ENCODE results near the gene OR5K4.
A peak's percentile ranks its signal among the peaks of the same experiment; 100 is the strongest.

OR5K4 gene, protein sequence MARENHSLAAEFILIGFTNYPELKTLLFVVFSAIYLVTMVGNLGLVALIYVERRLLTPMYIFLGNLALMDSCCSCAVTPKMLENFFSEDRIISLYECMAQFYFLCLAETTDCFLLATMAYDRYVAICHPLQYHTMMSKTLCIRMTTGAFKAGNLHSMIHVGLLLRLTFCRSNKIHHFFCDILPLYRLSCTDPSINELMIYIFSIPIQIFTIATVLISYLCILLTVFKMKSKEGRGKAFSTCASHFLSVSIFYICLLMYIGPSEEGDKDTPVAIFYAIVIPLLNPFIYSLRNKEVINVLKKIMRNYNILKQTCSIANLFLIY

DNA sequence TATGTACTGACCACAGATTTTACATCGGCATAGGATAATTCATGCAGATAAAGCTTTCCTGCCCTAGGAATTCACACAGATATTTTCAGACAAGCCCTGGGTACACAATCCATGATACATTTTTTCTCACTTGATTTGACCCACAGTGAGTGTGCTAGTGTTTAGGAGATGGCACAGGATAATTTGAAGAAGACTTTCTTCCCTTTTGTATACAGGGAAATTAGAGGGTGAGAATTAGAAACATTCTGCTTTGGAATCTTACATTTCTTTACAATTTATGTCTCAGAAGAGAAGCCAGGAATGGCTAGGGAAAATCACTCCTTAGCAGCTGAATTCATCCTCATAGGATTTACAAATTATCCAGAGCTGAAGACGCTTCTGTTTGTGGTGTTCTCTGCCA is at the start of gene OR5K4:
OR5K4 (plus strand) TSS at position 301 of the 400 bp plus-strand sequence; CDS start at position 301, 0 bp downstream.
- DNase-seq, result no peak

DNA sequence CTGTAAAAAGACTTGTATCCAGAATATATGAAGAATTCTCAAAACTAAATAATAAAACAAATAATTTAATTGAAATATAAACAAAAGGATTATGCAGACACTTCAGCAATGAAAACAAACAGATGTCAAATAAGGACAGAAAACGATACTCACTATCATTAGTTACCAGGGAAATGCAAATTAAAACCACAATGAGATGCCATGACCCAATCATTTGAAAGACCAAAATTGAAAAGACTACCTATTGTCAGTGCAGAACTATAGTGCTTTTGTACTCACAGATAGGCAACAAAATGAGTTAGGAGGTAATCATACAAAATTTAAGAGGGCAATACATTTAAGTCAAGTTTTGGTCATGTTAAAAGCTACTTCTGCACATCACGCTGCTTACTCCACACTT is 31.6 kb upstream of the OR5K4 start:
- DNase-seq, result no peak

DNA sequence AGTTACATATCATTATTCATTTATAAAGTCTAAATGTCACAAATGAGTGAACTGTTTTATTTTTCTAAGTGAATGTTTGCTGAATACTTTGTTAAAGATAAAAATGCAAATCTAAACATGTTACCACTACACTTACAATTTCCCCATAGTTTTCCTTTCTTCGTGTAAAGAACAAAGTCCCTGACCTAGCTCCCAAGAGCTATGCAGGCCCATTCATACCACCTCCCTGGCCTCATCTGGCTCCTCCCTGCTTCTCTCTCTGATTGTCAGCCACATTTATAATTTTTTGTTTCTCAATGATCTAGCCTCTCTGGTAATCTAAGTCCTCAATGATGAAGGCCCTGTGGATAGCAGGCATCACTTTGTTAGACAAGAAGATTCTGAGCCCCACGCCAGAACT is 31.0 kb upstream of the OR5K4 start:
- no peak for DNase-seq

DNA sequence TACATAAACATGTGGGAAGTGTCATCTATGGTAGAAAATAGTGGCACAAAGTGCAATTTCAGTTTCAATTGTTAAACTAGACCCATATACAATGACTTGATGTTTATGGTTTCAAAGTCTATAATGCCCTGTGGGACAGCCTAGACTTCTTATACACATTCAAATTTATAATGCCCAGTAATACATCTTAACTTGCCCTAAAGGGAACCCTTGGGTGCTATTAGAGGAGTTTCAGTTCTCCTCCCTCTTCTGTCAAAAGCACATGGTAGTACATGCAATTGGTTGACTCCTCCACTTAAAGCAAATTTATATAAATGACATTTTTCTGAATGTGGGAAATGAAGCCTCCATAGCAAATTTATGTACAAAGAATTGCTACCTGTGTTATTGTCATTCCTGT is 30.2 kb upstream of the OR5K4 start:
- DNase-seq, result no peak

DNA sequence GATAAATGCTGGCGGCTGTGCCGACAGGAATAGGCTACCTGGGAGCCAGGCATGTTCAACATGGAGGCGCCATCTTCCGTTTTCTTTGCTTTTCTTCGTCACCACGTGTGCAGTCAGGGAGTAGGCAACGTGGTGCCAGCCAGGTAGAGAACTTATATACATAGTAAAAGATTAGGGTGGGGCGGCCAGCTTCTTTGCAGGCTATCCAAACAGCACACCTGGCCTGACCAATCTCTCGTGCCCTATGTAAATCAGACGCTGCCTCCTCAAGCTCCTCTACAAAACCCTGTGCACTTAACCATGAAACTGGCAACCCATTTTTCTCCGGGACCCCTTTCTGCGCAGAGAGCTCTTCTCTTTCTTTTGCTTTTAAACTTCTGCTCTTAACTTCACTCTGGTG is 28.6 kb upstream of the OR5K4 start:
- DNase-seq, result peak; percentile 74

DNA sequence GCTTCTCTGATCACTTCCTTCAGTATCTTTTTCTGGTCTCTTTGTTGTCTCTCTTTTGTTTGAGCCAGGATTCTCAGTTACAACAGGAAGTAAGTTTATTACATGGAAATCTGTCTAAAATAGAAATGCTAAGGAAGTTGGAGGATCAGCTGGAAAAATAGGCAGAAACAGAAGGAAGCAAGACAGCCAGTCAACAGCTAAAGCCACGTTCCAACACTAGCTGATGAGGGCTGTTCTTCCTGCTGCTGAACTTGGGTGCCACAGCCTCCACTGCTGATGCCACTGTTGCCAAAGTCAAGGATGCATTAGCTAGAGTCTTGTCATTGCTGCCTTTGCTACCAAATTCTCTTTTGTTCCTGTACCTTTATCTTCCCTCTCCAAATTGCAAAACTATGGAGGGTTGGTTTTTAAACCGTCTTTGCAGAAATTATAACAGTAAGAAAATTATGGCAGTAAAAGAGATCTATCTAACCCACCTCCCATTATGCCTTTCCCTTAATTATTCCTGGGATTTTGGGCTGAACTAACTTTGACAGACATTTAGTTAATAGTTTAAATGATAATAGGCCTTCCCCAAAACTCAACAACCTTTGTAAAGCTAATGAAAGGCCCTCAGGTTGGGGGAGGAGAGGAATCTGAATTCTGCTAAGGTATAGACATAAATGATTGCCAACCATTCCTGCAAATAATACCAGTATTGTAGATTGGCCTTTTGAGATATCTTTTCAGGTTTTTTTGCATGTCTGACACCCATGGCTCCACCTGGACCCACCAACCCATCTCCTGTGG is 27.4 kb upstream of the OR5K4 start:
- DNase-seq, result peak; percentile 21

DNA sequence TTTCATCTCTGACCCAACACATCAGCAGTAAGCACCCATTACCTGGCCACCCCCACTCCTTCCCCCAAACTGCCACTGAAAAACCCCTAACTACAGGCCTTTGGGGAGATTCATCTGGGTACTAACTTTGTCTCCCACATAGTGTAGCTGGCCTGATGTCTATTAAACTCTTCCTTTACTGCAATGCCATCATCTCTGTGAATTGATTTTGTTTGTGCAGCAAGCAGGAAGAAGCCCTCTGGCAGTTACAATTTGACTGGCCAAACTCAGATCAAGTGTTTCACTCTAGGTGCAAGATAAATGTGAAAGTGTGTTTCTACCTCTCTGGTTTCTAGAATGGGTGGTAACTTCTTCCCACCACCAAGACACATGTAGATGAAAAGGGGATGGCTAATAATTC is 26.7 kb upstream of the OR5K4 start:
- DNase-seq, result no peak

DNA sequence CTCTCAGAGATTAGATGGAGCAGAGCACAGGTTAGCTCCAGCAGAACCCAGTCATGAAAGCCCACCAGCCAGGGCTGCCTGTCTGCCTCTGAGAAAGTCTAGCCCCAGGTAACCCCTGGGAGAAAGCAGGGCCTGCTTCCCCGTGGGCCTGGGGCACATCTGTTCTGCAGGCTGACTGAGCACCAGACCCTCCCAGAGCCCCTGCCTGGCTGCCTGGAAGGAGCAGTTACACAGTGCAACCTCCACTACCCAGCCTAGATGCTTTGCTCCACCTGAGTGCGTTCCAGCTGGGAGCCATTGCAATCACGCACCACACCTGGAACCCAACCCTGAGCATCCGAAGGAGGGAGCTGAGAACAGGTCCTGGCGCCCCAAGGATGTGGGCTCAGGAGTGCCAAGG is 24.7 kb upstream of the OR5K4 start:
- DNase-seq, result no peak

DNA sequence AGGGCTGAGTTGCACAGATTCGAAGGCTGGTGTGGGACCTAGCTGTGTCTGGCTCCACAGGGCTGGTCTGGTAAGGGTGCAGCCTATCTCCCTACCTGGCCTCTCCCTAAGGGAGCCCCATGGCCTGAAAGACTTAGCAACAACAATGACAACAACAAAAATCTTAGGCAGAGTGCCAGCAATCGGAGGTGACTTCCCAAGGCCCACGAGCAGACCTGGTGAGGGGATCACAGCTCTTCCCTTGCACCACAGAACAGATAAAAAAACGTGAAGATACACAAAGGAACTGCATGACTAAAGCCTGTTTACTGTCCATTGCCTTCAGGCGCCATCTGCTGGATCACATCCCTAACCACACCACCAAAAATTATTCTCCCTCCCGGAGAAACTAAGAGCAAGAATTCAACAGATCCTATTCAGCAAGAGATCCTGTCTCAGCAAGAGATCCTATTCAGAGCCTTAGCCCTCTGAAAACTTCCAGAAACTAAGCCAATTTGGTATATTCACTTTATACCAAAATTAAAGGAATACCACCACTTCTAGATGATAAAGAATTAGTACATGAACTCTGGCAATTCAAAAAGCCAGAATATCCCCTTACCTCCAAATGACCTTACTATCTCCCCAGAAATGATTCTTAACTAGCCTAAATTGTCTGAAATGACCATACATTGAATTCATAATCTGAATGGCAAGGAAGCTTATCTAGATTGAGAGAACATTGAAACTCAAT is 24.1 kb upstream of the OR5K4 start:
- peak; percentile 74 for DNase-seq

DNA sequence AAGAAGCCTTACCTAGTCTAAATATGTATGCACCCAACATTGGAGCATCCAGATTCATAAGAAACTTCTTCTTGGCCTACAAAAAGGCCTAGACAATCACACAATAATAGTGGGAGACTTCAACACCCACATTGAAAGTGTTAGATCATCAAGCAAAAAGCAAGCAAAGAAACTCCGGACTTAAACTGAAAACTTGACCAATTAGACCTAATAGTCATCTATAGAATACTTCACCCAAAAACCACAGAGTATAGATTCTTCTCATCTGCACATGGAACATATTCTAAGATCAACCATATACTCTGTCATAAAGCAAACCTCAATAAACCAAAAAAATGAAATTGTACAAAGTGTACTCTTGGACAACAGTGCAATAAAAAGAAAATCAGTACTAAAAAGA is 22.3 kb upstream of the OR5K4 start:
- no peak for DNase-seq

DNA sequence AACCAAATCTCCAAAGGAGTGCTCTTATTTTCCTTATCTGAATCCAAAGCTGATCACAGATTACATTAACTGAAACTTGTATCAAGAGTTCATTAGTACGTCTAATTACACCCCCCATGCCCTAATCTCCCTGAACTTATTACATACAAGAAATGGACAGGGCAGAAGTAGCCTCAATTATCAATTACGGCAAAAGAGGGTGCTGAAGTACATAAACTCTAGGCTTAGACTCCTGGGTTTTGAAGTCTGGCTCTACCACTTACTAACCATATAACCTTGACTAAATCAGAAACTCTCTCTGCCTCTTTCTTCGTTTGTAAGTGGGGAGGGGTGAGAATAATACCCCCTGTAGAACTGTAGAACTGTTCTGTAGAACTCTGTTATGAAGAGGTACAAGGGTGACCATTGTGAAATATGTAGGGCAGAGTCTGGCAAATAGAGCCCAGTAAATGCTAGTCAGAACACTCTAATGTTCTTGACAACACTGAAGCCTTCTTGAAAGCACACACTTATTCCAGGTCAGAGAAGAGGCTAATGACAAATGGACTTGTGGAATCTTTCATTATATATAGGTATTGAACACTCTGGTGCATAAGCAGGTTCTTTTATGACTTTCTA is 19.6 kb upstream of the OR5K4 start:
- DNase-seq, result no peak

DNA sequence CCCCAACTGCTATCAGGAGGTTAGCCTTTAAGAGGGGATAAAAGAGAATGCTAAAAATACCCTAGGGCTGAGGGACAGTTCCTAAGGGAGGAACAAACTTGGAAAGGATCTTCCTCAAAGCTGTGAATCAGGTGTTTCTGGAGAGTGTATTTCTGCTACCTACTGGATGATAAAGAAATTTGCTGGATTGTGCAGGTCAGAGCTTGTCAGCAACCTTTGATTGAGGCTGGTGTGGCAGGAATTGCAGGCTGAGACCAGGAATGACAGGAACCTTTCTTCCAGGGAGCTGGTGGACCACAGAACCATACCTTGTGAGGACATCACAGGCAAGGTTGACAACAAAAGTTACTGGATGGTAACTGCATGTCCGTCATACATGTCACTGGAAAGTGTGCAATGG is 14.6 kb upstream of the OR5K4 start:
- no peak for DNase-seq

DNA sequence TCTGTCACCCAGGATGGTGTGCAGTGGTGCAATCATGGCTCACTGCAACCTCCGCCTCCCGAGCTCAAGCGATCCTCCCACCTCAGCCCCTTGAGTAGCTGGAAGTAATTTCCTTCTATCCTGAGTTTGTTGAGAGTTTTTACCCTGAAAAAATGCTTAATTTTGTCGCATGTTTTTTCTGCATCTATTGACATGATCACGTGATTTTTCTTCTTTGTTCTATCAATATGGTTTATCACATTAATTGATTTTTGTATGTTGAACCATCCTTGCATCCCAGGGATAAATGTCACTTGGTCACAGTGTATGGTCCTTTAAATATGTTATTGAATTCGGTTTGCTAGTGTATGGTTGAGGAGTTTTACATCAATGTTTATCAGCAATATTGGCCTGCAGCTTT is 11.9 kb upstream of the OR5K4 start:
- DNase-seq, result no peak

DNA sequence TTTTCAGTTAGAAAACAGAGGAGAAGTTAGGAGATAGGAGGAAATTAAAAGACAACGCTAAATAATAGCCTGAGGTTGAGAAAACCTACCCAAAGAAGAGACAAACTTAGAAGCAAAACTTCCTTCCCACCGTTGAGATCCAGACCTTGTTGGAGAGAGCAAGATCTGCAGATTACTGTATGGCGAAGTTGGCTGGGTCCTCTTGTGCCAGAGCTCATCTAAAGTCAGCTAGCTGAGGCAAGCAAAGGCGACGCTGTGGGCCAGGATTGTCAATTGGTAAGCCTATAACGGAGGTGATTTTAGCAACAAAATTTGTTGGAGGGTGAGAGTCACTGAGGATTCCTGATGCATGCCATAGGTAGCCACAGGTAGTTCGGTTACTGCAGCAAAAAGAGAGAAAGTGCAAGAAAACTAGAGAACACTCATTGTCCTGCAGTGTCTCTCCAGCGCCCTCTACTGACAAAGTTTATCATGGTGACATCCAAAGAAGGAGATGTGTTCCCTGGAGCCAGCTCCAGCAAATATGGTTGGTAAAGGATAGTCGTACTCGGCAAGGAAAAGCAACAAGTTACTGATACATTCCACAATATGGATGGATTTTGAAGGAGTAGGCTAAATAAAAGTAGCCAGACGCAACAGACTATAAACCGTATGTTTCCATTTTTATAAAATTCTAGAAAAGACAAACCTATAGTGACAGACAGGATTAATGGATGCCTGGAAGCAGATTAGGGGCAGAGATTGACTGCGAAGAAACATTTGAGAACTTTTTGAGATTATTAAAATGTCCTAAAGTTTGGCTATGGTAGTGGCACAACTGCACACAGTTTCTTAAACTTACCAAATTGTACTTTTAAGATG is 9.8 kb upstream of the OR5K4 start:
- peak; percentile 77 for DNase-seq

DNA sequence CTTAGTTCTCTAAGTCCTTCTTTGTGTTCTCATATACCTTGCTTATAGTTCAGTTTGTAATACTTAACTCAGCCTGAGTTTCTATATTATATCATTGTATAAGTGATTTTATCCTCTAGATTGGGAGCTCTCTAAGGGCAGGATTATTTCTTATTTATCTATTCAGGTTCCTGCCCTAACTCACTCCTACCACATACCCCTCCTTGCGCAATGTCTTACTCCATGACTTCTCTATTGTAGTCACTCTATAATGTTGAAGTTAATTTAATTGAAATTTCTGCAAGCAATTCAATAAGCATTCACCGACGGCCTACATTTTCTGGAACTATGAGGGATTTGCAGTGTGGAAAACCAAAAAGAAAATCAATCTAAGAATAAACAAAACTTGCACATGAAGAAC is 3.6 kb upstream of the OR5K4 start:
- DNase-seq, result no peak

DNA sequence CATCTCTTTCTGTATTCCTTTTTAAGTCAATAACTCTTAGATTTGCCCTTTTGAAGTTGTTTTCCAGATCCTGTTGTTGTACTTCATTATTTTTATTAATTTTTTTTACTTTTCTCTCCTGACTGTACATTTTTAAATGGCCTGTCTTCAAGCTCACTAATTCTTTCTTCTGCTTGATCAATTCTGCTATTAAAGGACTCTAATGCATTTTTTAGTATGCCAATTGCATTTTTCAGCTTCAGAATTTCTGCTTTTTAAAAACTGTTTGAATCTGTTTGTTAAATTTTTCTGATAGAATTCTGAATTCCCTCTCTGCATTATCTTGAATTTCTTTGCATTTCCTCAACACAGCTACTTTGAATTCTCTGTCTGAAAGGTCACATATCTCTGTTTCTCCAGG is 5.6 kb downstream of the OR5K4 start:
- DNase-seq, result no peak

DNA sequence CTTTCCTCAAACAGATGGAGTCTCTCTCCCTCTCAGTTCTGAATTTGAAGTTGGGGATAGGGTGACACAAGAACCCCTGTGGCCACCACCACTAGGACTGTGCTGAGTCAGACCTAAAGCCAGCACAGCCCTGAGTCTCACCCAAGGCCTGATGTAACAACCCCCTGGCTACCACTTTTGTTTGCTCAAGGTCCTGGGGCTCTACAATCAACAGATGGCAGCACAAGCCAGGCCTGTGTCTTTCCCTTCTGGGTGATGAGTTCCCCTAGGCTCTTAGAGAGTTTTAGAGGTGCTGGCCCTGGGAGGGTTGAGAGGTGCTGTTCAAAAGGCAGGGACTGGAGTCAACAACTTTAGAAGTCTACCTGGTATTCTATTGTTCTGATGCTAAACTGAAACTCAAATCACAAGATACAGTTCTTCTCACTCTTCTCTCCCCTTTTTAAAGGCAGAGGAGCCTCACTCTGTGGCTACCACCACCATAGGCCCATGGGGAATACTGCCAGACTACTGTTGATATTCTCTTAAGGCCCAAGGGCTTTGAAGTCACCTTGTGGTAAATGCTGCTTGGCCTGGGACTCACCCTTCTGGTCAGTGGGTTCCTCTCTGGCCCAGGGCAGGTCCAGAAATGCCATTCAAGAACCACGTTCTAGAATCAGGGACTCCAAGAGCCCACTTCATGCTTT is 6.5 kb downstream of the OR5K4 start:
- DNase-seq, result peak; percentile 46

DNA sequence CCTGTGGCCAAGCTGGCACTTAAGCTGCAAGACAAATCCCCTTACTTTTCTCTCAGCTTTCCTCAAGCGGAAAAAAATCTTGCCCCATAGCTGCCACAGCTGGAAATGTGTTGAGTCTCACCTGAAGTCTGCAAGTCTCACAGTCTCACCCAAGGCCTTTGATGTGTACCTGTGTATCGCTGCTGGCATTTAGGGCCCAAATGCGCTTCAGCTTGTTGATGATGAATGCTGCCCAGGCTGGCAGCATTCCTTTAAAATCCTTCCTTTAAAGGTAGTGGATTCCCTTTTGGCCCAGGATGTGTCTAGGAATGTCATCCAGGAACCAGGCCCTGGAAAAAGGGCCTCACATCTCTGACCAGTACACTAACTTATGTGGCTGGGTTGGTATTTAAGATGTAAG is 7.0 kb downstream of the OR5K4 start:
- DNase-seq, result no peak

DNA sequence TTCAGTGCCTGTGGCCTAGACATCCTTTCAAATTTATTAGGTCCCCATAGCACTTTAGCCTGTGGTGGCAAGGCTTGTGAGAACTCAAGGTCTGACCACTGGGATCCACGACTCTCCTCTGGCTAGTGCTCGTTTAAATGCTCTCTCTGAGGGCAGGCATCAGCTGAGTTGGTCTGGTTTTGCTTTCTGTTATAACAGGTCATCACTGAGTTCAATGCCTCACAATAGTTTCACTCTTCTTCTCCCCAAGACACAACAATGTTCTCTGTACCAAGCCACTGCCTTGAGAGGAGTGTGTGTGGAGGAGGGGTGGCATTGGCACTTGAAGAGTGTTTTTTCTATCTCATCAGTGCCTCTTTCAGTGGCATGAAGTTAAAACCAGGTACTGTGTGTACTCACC is 7.6 kb downstream of the OR5K4 start:
- DNase-seq, result no peak

DNA sequence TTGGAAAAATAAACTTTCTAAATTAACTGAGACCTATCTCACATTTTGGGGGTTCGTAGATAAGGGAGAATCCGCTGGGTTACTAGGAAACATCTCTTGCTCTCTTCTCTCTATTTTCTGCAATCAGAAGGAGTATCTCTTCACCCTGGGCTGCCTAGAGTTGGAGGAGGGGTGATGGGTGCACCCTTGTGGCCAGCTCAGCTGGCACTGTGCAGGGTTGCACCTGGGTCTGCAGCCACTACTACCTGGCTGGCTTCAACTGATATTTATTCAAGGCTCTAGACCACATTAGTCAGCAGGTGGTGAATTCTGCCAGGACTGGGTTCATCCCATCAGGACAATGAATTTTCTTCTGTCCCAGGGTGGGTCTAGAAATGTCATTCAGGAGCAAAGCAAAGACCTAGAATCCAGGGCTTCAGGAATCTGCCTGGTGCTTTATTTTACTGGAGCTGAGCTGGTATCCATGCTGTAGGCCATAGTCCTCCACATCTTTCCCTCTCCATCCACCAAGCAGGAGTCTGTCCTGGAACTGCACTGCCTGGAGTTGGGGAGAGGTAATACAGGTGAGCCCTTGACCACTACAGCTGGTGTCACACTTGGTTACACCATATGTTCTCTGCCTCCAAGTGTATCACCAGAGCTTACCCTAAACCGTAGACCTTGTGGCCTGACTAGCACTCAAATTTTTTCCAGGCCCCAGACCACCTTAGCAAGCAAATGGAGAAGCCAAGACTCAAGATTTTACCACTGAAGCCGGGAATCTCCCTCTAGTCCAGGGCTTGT is 14.0 kb downstream of the OR5K4 start:
- DNase-seq, result peak; percentile 36

DNA sequence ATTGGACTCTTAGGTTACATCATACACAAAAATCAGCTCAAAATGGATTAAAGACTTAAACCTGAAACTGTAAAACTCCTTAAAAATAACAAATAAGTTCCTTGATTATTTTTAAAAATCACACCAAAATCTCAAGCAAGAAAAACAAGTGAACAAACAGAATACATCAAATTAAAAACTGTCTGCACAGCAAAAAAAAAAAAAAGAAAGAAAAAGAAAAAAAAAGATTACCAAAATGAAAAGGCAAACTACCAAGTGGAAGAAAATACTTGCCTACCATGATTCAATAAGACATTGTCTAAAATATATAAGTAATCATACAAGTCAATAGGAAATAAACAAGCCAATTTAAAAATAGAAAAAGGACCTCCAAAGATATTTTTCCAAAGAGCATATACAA is 17.5 kb downstream of the OR5K4 start:
- no peak for DNase-seq

Measured in DMS53 (cell line).